H9 (cell line): ENCODE results near the gene RUNX1. TPM values are rescaled to one million over a fixed set of nuclear protein-coding genes. Genes with fewer than 3 reads are reported as not detected.

Source experiments
- DNase-seq: peaks from one replicate; pipeline ENCODE4 v3.0.0-alpha.2; 2017
- H2AFZ ChIP-seq: one replicate; pipeline ENCODE4 v1.6.1; 2013; ENCODE audit warnings: mild to moderate bottlenecking, low read length, control low read depth, moderate library complexity
- H2AK5ac ChIP-seq: 2 replicates; pipeline ENCODE4 v1.6.1; 2013; ENCODE audit warnings: low read length, control low read depth, mixed read lengths; ENCODE audit not compliant: insufficient read length
- H2BK120ac ChIP-seq: one replicate; pipeline ENCODE4 v1.6.1; 2013; ENCODE audit warnings: low read depth, mild to moderate bottlenecking, low read length, control low read depth, inconsistent platforms; ENCODE audit not compliant: poor library complexity, severe bottlenecking
- H2BK12ac ChIP-seq: 2 replicates; pipeline ENCODE4 v1.6.1; 2013; ENCODE audit warnings: low read length, control low read depth, mixed read lengths, low read depth; ENCODE audit not compliant: insufficient read length
- H2BK15ac ChIP-seq: 2 replicates; pipeline ENCODE4 v1.6.1; 2013; ENCODE audit warnings: low read depth, low read length, control low read depth
- H2BK20ac ChIP-seq: one replicate; pipeline ENCODE4 v1.6.1; 2013; ENCODE audit warnings: low read depth, mild to moderate bottlenecking, low read length, control low read depth, inconsistent platforms; ENCODE audit not compliant: poor library complexity, severe bottlenecking
- H2BK5ac ChIP-seq: 2 replicates; pipeline ENCODE4 v1.6.1; 2013; ENCODE audit warnings: low read length, control low read depth, mixed read lengths; ENCODE audit not compliant: insufficient read length
- H3K14ac ChIP-seq: 2 replicates; pipeline ENCODE4 v1.6.1; 2013; ENCODE audit warnings: low read length, control low read depth; ENCODE audit not compliant: insufficient read depth
- H3K18ac ChIP-seq: 2 replicates; pipeline ENCODE4 v1.6.1; 2013; ENCODE audit warnings: low read depth, mild to moderate bottlenecking, mixed read lengths, low read length, control low read depth; ENCODE audit not compliant: insufficient read length
- H3K23ac ChIP-seq: 2 replicates; pipeline ENCODE4 v1.6.1; 2013; ENCODE audit warnings: low read length, control low read depth, mixed read lengths, low read depth; ENCODE audit not compliant: insufficient read length
- H3K23me2 ChIP-seq: 2 replicates; pipeline ENCODE4 v1.6.1; 2013; ENCODE audit warnings: low read depth, mild to moderate bottlenecking, mixed read lengths, low read length, control low read depth; ENCODE audit not compliant: insufficient read length, poor library complexity, severe bottlenecking
- H3K27ac ChIP-seq: 2 replicates; pipeline ENCODE4 v1.5.1; 2013; ENCODE audit warnings: low read length, control low read depth, mixed read lengths, low read depth; ENCODE audit not compliant: insufficient read length
- H3K27me3 ChIP-seq: 2 replicates; pipeline ENCODE4 v1.6.1; 2013; ENCODE audit warnings: low read length, control low read depth, inconsistent platforms; ENCODE audit not compliant: insufficient read depth
- H3K4ac ChIP-seq: 2 replicates; pipeline ENCODE4 v1.6.1; 2013; ENCODE audit warnings: low read depth, mild to moderate bottlenecking, control low read depth, inconsistent platforms, low read length, moderate library complexity
- H3K4me1 ChIP-seq: 2 replicates; pipeline ENCODE4 v1.6.1; 2013; ENCODE audit warnings: low read length, control low read depth, inconsistent platforms; ENCODE audit not compliant: insufficient read depth
- H3K4me2 ChIP-seq: 2 replicates; pipeline ENCODE4 v1.6.1; 2013; ENCODE audit warnings: low read length, control low read depth, mixed read lengths; ENCODE audit not compliant: insufficient read length, insufficient read depth
- H3K56ac ChIP-seq: 2 replicates; pipeline ENCODE4 v1.6.1; 2013; ENCODE audit warnings: low read depth, mild to moderate bottlenecking, mixed read lengths, low read length, control low read depth; ENCODE audit not compliant: insufficient read length
- H3K79me1 ChIP-seq: 2 replicates; pipeline ENCODE4 v1.6.1; 2013; ENCODE audit warnings: low read depth, mild to moderate bottlenecking, moderate library complexity, low read length, control low read depth, inconsistent platforms; ENCODE audit not compliant: insufficient read depth, poor library complexity, severe bottlenecking
- H3K79me2 ChIP-seq: 2 replicates; pipeline ENCODE4 v1.6.1; 2013; ENCODE audit warnings: low read length, control low read depth, inconsistent platforms; ENCODE audit not compliant: insufficient read depth
- H3K9ac ChIP-seq: 2 replicates; pipeline ENCODE4 v1.6.1; 2013; ENCODE audit warnings: low read length, control low read depth, mixed read lengths; ENCODE audit not compliant: insufficient read length; ENCODE audit errors: extremely low read depth
- H3K9me3 ChIP-seq: one replicate; pipeline ENCODE4 v1.6.1; 2013; ENCODE audit warnings: low read depth, low read length, inconsistent platforms; ENCODE audit not compliant: control insufficient read depth
- H3T11ph ChIP-seq: one replicate; pipeline ENCODE4 v1.6.1; 2013; ENCODE audit warnings: mild to moderate bottlenecking, low read length, control low read depth, inconsistent platforms
- H4K20me1 ChIP-seq: one replicate; pipeline ENCODE4 v1.6.1; 2013; ENCODE audit not compliant: control insufficient read depth, insufficient read length, insufficient read depth
- H4K5ac ChIP-seq: 2 replicates; pipeline ENCODE4 v1.6.1; 2013; ENCODE audit warnings: low read depth, mild to moderate bottlenecking, mixed read lengths, low read length, control low read depth; ENCODE audit not compliant: insufficient read length
- H4K8ac ChIP-seq: replicated peaks from 2 replicates; pipeline ENCODE4 v1.6.1; 2013; ENCODE audit warnings: low read length, control low read depth, mixed read lengths, low read depth; ENCODE audit not compliant: insufficient read length
- H4K91ac ChIP-seq: 2 replicates; pipeline ENCODE4 v1.6.1; 2013; ENCODE audit warnings: low read depth, mild to moderate bottlenecking, moderate library complexity, mixed read lengths, low read length, control low read depth; ENCODE audit not compliant: insufficient read length
- H3K27ac Mint-ChIP-seq, 3 experiments: 2 replicates in 2 of 3; 3 replicates in 1 of 3; pipeline ENCODE4 v1.8.0; 2020 to 2021; ENCODE audit warnings: mixed read lengths in 3 of 3, mild to moderate bottlenecking in 1 of 3, moderate library complexity in 1 of 3
- H3K27me3 Mint-ChIP-seq: 2 replicates; pipeline ENCODE4 v1.8.0; 2021; ENCODE audit warnings: low read depth, mild to moderate bottlenecking, moderate library complexity, mixed read lengths
- H3K36me3 Mint-ChIP-seq, 3 experiments: 2 replicates in 2 of 3; 3 replicates in 1 of 3; pipeline ENCODE4 v1.8.0; 2020 to 2021; ENCODE audit warnings: low read depth in 3 of 3, mixed read lengths in 3 of 3; ENCODE audit not compliant: insufficient read depth in 1 of 3
- H3K4me1 Mint-ChIP-seq, 2 experiments: 2 replicates each; pipeline ENCODE4 v1.8.0; 2020; ENCODE audit warnings: mixed read lengths in 2 of 2
- H3K4me3 Mint-ChIP-seq, 2 experiments: 2 replicates in 1 of 2; 3 replicates in 1 of 2; pipeline ENCODE4 v1.8.0; 2020 to 2021; ENCODE audit warnings: mild to moderate bottlenecking in 2 of 2, mixed read lengths in 2 of 2, moderate library complexity in 1 of 2
- H3K9me3 Mint-ChIP-seq, 2 experiments: 2 replicates in 1 of 2; 3 replicates in 1 of 2; pipeline ENCODE4 v1.8.0; 2020; ENCODE audit warnings: mild to moderate bottlenecking in 2 of 2, mixed read lengths in 2 of 2, moderate library complexity in 1 of 2
- whole genome bisulfite sequencing: extraction: QIAGEN DNeasy Blood & Tissue Kit; methylation state at CpG from one replicate; pipeline ENCODE4 v1.1.7; 2013; ENCODE audit warnings: missing lambda C conversion rate, low lambda C conversion rate, mixed read lengths; ENCODE audit not compliant: insufficient read length; ENCODE audit errors: extremely low coverage; 5-methylcytosine and 5-hydroxymethylcytosine counted together
- total RNA-seq: library from RNA; stranded (reverse); gene quantifications from 2 replicates; pipeline ENCODE4 v1.2.1, GENCODE V29; 2021
- TF ChIP-seq, protein P1 (sequence below): fragments of 200-600 bp; sonication (generic); conservative IDR thresholded peaks from 3 replicates; pipeline ENCODE4 v1.8.0; 2021; ENCODE audit warnings: antibody characterized with exemption, mild to moderate bottlenecking

RUNX1 gene
- total RNA-seq, 1 experiment from 2014 or later, result 0.72 TPM

DNA sequence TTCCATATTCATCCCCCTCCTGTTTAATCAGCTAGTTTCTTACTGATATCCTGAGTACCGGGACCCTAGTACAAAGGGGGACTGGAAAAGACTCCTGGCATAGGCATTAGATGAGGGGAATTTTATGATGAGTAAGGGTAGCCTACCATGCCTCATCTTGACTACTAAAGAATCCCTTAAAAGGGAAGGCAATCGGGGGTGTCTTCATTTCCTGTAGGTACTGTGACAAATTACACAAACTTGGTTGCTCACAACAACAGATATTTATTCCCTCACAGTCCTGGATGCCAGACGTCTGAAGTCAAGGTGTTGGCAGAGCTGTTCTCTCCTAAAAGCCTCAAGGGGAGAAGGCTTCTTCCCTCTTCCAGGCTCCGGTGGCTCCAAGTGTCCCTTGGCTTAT is 28.9 kb upstream of the RUNX1 start:
- Histone ChIP-seq H4K91ac (no peak overlapping the region), H2AK5ac (no peak overlapping the region), H2BK15ac (no peak overlapping the region), H2BK5ac (no peak overlapping the region), H3K79me1 (no peaks in the 10 kb centered on the region), H3K14ac (no peak overlapping the region), H4K20me1 (no peaks in the 10 kb centered on the region), H3K23ac (no peak overlapping the region), H3K27me3 (no peaks in the 10 kb centered on the region), H4K8ac (no peak overlapping the region), H3K4ac (no peak overlapping the region), H3K56ac (no peak overlapping the region), H3T11ph (no peak overlapping the region), H3K23me2 (no peaks in the 10 kb centered on the region), H3K4me1 (no peaks in the 10 kb centered on the region), H3K4me2 (no peak overlapping the region), H3K27ac (no peak overlapping the region), H3K18ac (no peak overlapping the region), H4K5ac (no peak overlapping the region), H3K79me2 (no peaks in the 10 kb centered on the region), H3K9ac (no peak overlapping the region), H3K9me3 (no peaks in the 10 kb centered on the region), H2BK20ac (no peak overlapping the region), H2BK12ac (no peak overlapping the region), H2BK120ac (no peak overlapping the region), H2AFZ (no peak overlapping the region)
- peaks cover 5 to 10% of the 10 kb centered on the region in 2 experiments for H3K9me3 Mint-ChIP-seq
- H3K36me3 Mint-ChIP-seq, result 0 out of 7 replicates have a peak, but pooled peaks cover 0 to 5% (median 4%) of the 10 kb centered on the region in 3 experiments
- no peak overlapping the region for H3K27ac Mint-ChIP-seq
- TF ChIP-seq, protein P1, sequence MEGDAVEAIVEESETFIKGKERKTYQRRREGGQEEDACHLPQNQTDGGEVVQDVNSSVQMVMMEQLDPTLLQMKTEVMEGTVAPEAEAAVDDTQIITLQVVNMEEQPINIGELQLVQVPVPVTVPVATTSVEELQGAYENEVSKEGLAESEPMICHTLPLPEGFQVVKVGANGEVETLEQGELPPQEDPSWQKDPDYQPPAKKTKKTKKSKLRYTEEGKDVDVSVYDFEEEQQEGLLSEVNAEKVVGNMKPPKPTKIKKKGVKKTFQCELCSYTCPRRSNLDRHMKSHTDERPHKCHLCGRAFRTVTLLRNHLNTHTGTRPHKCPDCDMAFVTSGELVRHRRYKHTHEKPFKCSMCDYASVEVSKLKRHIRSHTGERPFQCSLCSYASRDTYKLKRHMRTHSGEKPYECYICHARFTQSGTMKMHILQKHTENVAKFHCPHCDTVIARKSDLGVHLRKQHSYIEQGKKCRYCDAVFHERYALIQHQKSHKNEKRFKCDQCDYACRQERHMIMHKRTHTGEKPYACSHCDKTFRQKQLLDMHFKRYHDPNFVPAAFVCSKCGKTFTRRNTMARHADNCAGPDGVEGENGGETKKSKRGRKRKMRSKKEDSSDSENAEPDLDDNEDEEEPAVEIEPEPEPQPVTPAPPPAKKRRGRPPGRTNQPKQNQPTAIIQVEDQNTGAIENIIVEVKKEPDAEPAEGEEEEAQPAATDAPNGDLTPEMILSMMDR, result no peak
- no peaks in the 10 kb centered on the region for H3K4me1 Mint-ChIP-seq
- WGBS, result no CpG with 5 or more reads among the region's 4 CpGs
- H3K27me3 Mint-ChIP-seq, result no peaks in the 10 kb centered on the region; the same call in none of the 2 replicates
- no peak overlapping the region for H3K4me3 Mint-ChIP-seq
- DNase-seq, result no peak
